Endothelial cell (in vitro differentiated cells): Measurements from ENCODE around the gene YAF2. TPM values are rescaled to one million over a fixed set of nuclear protein-coding genes. Genes with fewer than 3 reads are reported as not detected.
"Not testable (repeated sequence)": the region's sequence is repeated elsewhere in the genome, so short reads cannot be mapped to it uniquely, and the experiment has no call there.

ENCODE experiments used
- DNase-seq: peaks from one replicate; pipeline ENCODE4 v3.0.0; 2021; ENCODE audit warnings: low spot score
- H3K27ac Mint-ChIP-seq: one replicate; pipeline ENCODE4 v1.8.0; 2021; ENCODE audit warnings: mixed read lengths, inconsistent platforms; ENCODE audit not compliant: unreplicated experiment
- H3K27me3 Mint-ChIP-seq: one replicate; pipeline ENCODE4 v1.8.0; 2021; ENCODE audit warnings: mild to moderate bottlenecking, moderate library complexity, mixed read lengths, inconsistent platforms; ENCODE audit not compliant: unreplicated experiment
- H3K36me3 Mint-ChIP-seq: one replicate; pipeline ENCODE4 v1.8.0; 2021; ENCODE audit warnings: mild to moderate bottlenecking, low read depth, mixed read lengths, inconsistent platforms; ENCODE audit not compliant: unreplicated experiment
- H3K4me1 Mint-ChIP-seq: one replicate; pipeline ENCODE4 v1.8.0; 2021; ENCODE audit warnings: mild to moderate bottlenecking, mixed read lengths, inconsistent platforms; ENCODE audit not compliant: unreplicated experiment
- H3K4me3 Mint-ChIP-seq: one replicate; pipeline ENCODE4 v1.8.0; 2021; ENCODE audit warnings: mild to moderate bottlenecking, mixed read lengths, inconsistent platforms; ENCODE audit not compliant: unreplicated experiment
- H3K9me3 Mint-ChIP-seq: one replicate; pipeline ENCODE4 v1.8.0; 2021; ENCODE audit warnings: mixed read lengths, inconsistent platforms; ENCODE audit not compliant: unreplicated experiment
- total RNA-seq: library from RNA; stranded (reverse); fragmentation: NEBNext Ultra II Directional; extraction: Animal tissue kit (Norgen Biotek cat#: 25700); gene quantifications from one replicate; pipeline ENCODE4 v1.2.1, GENCODE V29; 2021; ENCODE audit not compliant: unreplicated experiment
- TF ChIP-seq, protein P1 (sequence below): fragments of 200-600 bp; sonication (generic); IDR thresholded peaks from one replicate; pipeline ENCODE4 v1.5.0; 2021; ENCODE audit warnings: antibody characterized with exemption; ENCODE audit not compliant: unreplicated experiment

The YAF2 gene
- total RNA-seq, 1 donor from 2014 or later: 23.2 TPM

DNA sequence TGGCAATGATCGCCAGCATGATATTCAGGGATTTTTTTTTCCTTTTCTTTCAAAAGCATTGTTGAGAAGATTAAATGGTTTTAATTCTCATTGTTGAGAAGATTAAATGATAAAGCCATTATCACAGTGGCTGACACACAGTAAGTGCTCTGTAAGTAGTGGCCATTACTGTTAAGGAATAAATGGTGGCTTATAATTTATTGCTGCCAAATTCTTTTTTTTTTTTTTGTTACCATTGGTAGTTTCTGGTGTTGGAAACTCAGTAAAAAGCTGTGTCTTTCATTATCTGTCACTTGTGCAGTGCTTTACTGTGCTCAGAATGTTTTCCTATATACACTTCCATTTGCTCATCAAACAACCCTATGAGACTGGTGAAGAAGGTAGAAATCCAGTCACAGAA, 15.3 kb downstream of the YAF2 start:
- Mint-ChIP-seq H3K27me3 (peaks cover 3% of the 10 kb centered on the region), H3K9me3 (peaks cover 4% of the 10 kb centered on the region), H3K36me3 (peaks cover 20% of the 10 kb centered on the region), H3K27ac (no peak overlapping the region), H3K4me3 (no peak overlapping the region), H3K4me1 (no peaks in the 10 kb centered on the region)
- TF ChIP-seq, protein P1, sequence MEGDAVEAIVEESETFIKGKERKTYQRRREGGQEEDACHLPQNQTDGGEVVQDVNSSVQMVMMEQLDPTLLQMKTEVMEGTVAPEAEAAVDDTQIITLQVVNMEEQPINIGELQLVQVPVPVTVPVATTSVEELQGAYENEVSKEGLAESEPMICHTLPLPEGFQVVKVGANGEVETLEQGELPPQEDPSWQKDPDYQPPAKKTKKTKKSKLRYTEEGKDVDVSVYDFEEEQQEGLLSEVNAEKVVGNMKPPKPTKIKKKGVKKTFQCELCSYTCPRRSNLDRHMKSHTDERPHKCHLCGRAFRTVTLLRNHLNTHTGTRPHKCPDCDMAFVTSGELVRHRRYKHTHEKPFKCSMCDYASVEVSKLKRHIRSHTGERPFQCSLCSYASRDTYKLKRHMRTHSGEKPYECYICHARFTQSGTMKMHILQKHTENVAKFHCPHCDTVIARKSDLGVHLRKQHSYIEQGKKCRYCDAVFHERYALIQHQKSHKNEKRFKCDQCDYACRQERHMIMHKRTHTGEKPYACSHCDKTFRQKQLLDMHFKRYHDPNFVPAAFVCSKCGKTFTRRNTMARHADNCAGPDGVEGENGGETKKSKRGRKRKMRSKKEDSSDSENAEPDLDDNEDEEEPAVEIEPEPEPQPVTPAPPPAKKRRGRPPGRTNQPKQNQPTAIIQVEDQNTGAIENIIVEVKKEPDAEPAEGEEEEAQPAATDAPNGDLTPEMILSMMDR: no peak
- no peak for DNase-seq

GRCh38 chr12:42221726-42222125, 16.3 kb downstream of the YAF2 start:
- Mint-ChIP-seq H3K27ac (no peak overlapping the region), H3K27me3 (peaks cover 3% of the 10 kb centered on the region), H3K4me1 (no peaks in the 10 kb centered on the region), H3K4me3 (no peak overlapping the region), H3K9me3 (peaks cover 3% of the 10 kb centered on the region), H3K36me3 (peaks cover 19% of the 10 kb centered on the region)
- no peak for DNase-seq
- TF ChIP-seq, protein P1: no peak

GRCh38 chr12:42217656-42218055, 20.4 kb downstream of the YAF2 start:
- Mint-ChIP-seq H3K27ac (no peak overlapping the region), H3K9me3 (no peaks in the 10 kb centered on the region), H3K36me3 (no peaks in the 10 kb centered on the region), H3K4me3 (no peak overlapping the region), H3K27me3 (no peaks in the 10 kb centered on the region), H3K4me1 (no peaks in the 10 kb centered on the region)
- TF ChIP-seq, protein P1: no peak
- DNase-seq: no peak

GRCh38 chr12:42216737-42217136, 21.3 kb downstream of the YAF2 start:
- DNase-seq: no peak
- Mint-ChIP-seq H3K4me3 (no peak overlapping the region), H3K9me3 (no peaks in the 10 kb centered on the region), H3K4me1 (no peaks in the 10 kb centered on the region), H3K27ac (no peak overlapping the region), H3K36me3 (no peaks in the 10 kb centered on the region), H3K27me3 (no peaks in the 10 kb centered on the region)
- TF ChIP-seq, protein P1: no peak

GRCh38 chr12:42215759-42216158, 22.3 kb downstream of the YAF2 start:
- H3K27ac Mint-ChIP-seq, H3K36me3 Mint-ChIP-seq, H3K27me3 Mint-ChIP-seq, H3K4me3 Mint-ChIP-seq, DNase-seq, H3K9me3 Mint-ChIP-seq, H3K4me1 Mint-ChIP-seq: not testable (repeated sequence)
